Loucy (cell line): ENCODE results near the gene HS6ST2.

Experiments used
- H2AFZ ChIP-seq: fragments of 200-600 bp; sonication (generic); 2 replicates; pipeline ENCODE4 v1.6.0; 2016; ENCODE audit warnings: antibody characterized with exemption, mild to moderate bottlenecking, low read length, moderate library complexity
- H3F3A ChIP-seq: fragments of 200-600 bp; 2 replicates; pipeline ENCODE4 v1.6.0; 2016; ENCODE audit warnings: antibody characterized with exemption, low read depth, mild to moderate bottlenecking
- H3K27me3 ChIP-seq: fragments of 200-600 bp; sonication (generic); 2 replicates; pipeline ENCODE4 v1.6.1; 2014; ENCODE audit warnings: low read length, mild to moderate bottlenecking; ENCODE audit not compliant: insufficient read depth, poor library complexity, severe bottlenecking
- H3K36me3 ChIP-seq: fragments of 200-600 bp; sonication (generic); 2 replicates; pipeline ENCODE4 v1.6.1; 2016; ENCODE audit warnings: low read length; ENCODE audit not compliant: insufficient read depth
- H3K4me1 ChIP-seq: fragments of 200-600 bp; sonication (generic); 2 replicates; pipeline ENCODE4 v1.5.1; 2014; ENCODE audit warnings: low read length, mild to moderate bottlenecking; ENCODE audit not compliant: insufficient read depth, poor library complexity, severe bottlenecking
- H3K4me2 ChIP-seq: fragments of 200-600 bp; sonication (generic); 2 replicates; pipeline ENCODE4 v1.6.0; 2014; ENCODE audit warnings: antibody characterized with exemption, low read length, low read depth, mild to moderate bottlenecking; ENCODE audit not compliant: poor library complexity, severe bottlenecking
- H3K4me3 ChIP-seq: fragments of 200-600 bp; sonication (generic); 2 replicates; pipeline ENCODE4 v1.5.1; 2014; ENCODE audit warnings: low read length, mild to moderate bottlenecking, mixed read lengths; ENCODE audit not compliant: poor library complexity, severe bottlenecking
- H3K79me2 ChIP-seq: fragments of 200-600 bp; sonication (generic); 2 replicates; pipeline ENCODE4 v1.6.1; 2014; ENCODE audit warnings: low read length; ENCODE audit not compliant: insufficient read depth
- H3K9ac ChIP-seq: fragments of 200-600 bp; sonication (generic); 2 replicates; pipeline ENCODE4 v1.6.0; 2014; ENCODE audit warnings: mild to moderate bottlenecking, low read depth, low read length, moderate library complexity; ENCODE audit not compliant: poor library complexity, severe bottlenecking
- H3K9me2 ChIP-seq: fragments of 200-600 bp; sonication (generic); replicated peaks from 2 replicates; pipeline ENCODE4 v1.6.1; 2016; ENCODE audit warnings: low read depth, low read length, mixed read lengths
- H3K9me3 ChIP-seq: fragments of 200-600 bp; sonication (generic); 2 replicates; pipeline ENCODE4 v1.6.1; 2014; ENCODE audit warnings: mild to moderate bottlenecking, antibody characterized with exemption, low read length, low read depth; ENCODE audit not compliant: insufficient read depth
- H4K20me1 ChIP-seq: fragments of 200-600 bp; sonication (generic); 2 replicates; pipeline ENCODE4 v1.6.0; 2014; ENCODE audit warnings: antibody characterized with exemption, low read length, mild to moderate bottlenecking; ENCODE audit not compliant: insufficient read depth, poor library complexity, severe bottlenecking
- CTCF ChIP-seq: fragments of 200-600 bp; sonication (generic); conservative IDR thresholded peaks from 2 replicates; pipeline ENCODE4 v1.5.1; 2014; ENCODE audit warnings: mild to moderate bottlenecking, antibody characterized with exemption, low read length
- EZH2phosphoT487 ChIP-seq: fragments of 200-600 bp; IDR thresholded peaks from 2 replicates; pipeline ENCODE4 v1.6.1; 2018; ENCODE audit warnings: antibody characterized with exemption, mild to moderate bottlenecking, moderate library complexity, borderline replicate concordance

The HS6ST2 gene

GRCh38 chrX:132751063-132751690 lies 207.3 kb downstream of the HS6ST2 start:
- Histone ChIP-seq H3K9ac (no peak overlapping the region), H3K4me3 (no peak overlapping the region), H3K36me3 (no peaks in the 10 kb centered on the region), H3K4me2 (peak overlapping the region; percentile 54), H3K4me1 (peaks cover 14% of the 10 kb centered on the region), H3K79me2 (no peaks in the 10 kb centered on the region), H2AFZ (no peak overlapping the region), H3K9me3 (no peaks in the 10 kb centered on the region), H3F3A (no peaks in the 10 kb centered on the region), H4K20me1 (no peaks in the 10 kb centered on the region), H3K9me2 (no peaks in the 10 kb centered on the region), H3K27me3 (no peaks in the 10 kb centered on the region)
- no peak for TF ChIP-seq EZH2phosphoT487
- no peak for TF ChIP-seq CTCF

- H3K4me2 ChIP-seq = peak overlapping the region; percentile 54
- no peak overlapping the region for H3K4me3 ChIP-seq
- H3K4me1 ChIP-seq = peaks cover 14% of the 10 kb centered on the region
- H2AFZ ChIP-seq = no peak overlapping the region
- H3K9me3 ChIP-seq = no peaks in the 10 kb centered on the region
- no peaks in the 10 kb centered on the region for H3K36me3 ChIP-seq
- no peaks in the 10 kb centered on the region for H3K9me2 ChIP-seq
- no peaks in the 10 kb centered on the region for H3K27me3 ChIP-seq
- H4K20me1 ChIP-seq = no peaks in the 10 kb centered on the region
- H3K79me2 ChIP-seq = no peaks in the 10 kb centered on the region
- H3F3A ChIP-seq = no peaks in the 10 kb centered on the region
- TF ChIP-seq CTCF = no peak
- no peak for TF ChIP-seq EZH2phosphoT487
- H3K9ac ChIP-seq = no peak overlapping the region
Measured at GRCh38 chrX:132750331-132751062, 207.9 kb downstream of the HS6ST2 start.

- no peaks in the 10 kb centered on the region for H3F3A ChIP-seq
- H3K4me2 ChIP-seq = no peak overlapping the region
- no peaks in the 10 kb centered on the region for H3K27me3 ChIP-seq
- TF ChIP-seq EZH2phosphoT487 (no peak), CTCF (no peak)
- no peaks in the 10 kb centered on the region for H3K9me3 ChIP-seq
- no peak overlapping the region for H3K9ac ChIP-seq
- peaks cover 14% of the 10 kb centered on the region for H3K4me1 ChIP-seq
- H3K36me3 ChIP-seq = no peaks in the 10 kb centered on the region
- no peaks in the 10 kb centered on the region for H4K20me1 ChIP-seq
- no peak overlapping the region for H2AFZ ChIP-seq
- no peak overlapping the region for H3K4me3 ChIP-seq
- H3K79me2 ChIP-seq = no peaks in the 10 kb centered on the region
- H3K9me2 ChIP-seq = no peaks in the 10 kb centered on the region
Measured at GRCh38 chrX:132749406-132749805, 209.0 kb downstream of the HS6ST2 start.
